Smooth muscle cell (in vitro differentiated cells): ENCODE data around the gene NUFIP1. TPM values are rescaled to one million over a fixed set of nuclear protein-coding genes. Genes with fewer than 3 reads are reported as not detected.
A peak's percentile ranks its signal among the peaks of the same experiment; 100 is the strongest.
"Not testable (repeated sequence)": the region's sequence is repeated elsewhere in the genome, so short reads cannot be mapped to it uniquely, and the experiment has no call there.

Experiments used
- DNase-seq: peaks from one replicate; lab custom pipeline; 2025; ENCODE audit not compliant: unreplicated experiment; lab: John Stamatoyannopoulos, UW
- H2AFZ ChIP-seq: fragments of 200-600 bp; sonication (generic); 2 replicates; pipeline ENCODE4 v1.6.0; 2016; ENCODE audit warnings: antibody characterized with exemption, low read depth, mild to moderate bottlenecking
- H3F3A ChIP-seq: fragments of 200-600 bp; sonication (generic); 2 replicates; pipeline ENCODE4 v1.6.0; 2017; ENCODE audit warnings: antibody characterized with exemption, low read depth
- H3K27ac ChIP-seq: fragments of 200-600 bp; sonication (generic); 2 replicates; pipeline ENCODE4 v1.5.1; 2016; ENCODE audit warnings: low read depth, mild to moderate bottlenecking
- H3K27me3 ChIP-seq: fragments of 200-600 bp; sonication (generic); 2 replicates; pipeline ENCODE4 v1.6.1; 2016; ENCODE audit warnings: low read depth, mild to moderate bottlenecking
- H3K36me3 ChIP-seq: fragments of 200-600 bp; sonication (generic); 2 replicates; pipeline ENCODE4 v1.5.1; 2016; ENCODE audit warnings: low read depth
- H3K4me1 ChIP-seq: fragments of 200-600 bp; sonication (generic); 2 replicates; pipeline ENCODE4 v1.5.1; 2016; ENCODE audit warnings: low read depth
- H3K4me2 ChIP-seq: fragments of 200-600 bp; sonication (generic); 2 replicates; pipeline ENCODE4 v1.6.0; 2016; ENCODE audit warnings: mild to moderate bottlenecking
- H3K4me3 ChIP-seq: fragments of 200-600 bp; sonication (generic); 2 replicates; pipeline ENCODE4 v1.5.1; 2016; ENCODE audit warnings: mild to moderate bottlenecking
- H3K79me2 ChIP-seq: fragments of 200-600 bp; sonication (generic); 2 replicates; pipeline ENCODE4 v1.6.0; 2016; ENCODE audit warnings: low read depth, mild to moderate bottlenecking
- H3K9ac ChIP-seq: fragments of 200-600 bp; sonication (generic); 2 replicates; pipeline ENCODE4 v1.6.0; 2016; ENCODE audit warnings: low read depth
- H3K9me3 ChIP-seq: fragments of 200-600 bp; sonication (generic); replicated peaks from 2 replicates; pipeline ENCODE4 v1.5.1; 2016; ENCODE audit warnings: low read depth
- H4K20me1 ChIP-seq: fragments of 200-600 bp; sonication (generic); 2 replicates; pipeline ENCODE4 v1.6.0; 2016; ENCODE audit warnings: low read depth
- CTCF ChIP-seq: fragments of 200-600 bp; sonication (generic); IDR thresholded peaks from 2 replicates; pipeline ENCODE4 v1.5.1; 2017; ENCODE audit warnings: borderline replicate concordance, mild to moderate bottlenecking, antibody characterized with exemption; ENCODE audit not compliant: insufficient read depth, poor library complexity, severe bottlenecking
- WGBS: methylation state at CpG from one replicate; pipeline ENCODE4 v1.1.7; 2016; ENCODE audit warnings: low lambda C conversion rate; 5-methylcytosine and 5-hydroxymethylcytosine counted together
- polyA plus RNA-seq: library from polyadenylated mRNA; unstranded; fragments of >200 nt; fragmentation: Nextera tagmentation; extraction: Ambion mirVana; gene quantifications from 2 replicates; pipeline ENCODE4 v1.2.1, GENCODE V29; 2016
- total RNA-seq: library from RNA; depleted of rRNA; stranded (reverse); fragments of >200 nt; gene quantifications from 2 replicates; pipeline ENCODE4 v1.2.3, GENCODE V29; 2014

NUFIP1 gene
- total and polyA plus RNA-seq, 2 experiments from 2014 or later = 3.8 to 4.5 TPM

GRCh38 chr13:44903574-44903985 lies 85.7 kb downstream of the NUFIP1 start:
- TF ChIP-seq CTCF = no peak

GRCh38 chr13:44902738-44903137 lies 86.5 kb downstream of the NUFIP1 start:
- TF ChIP-seq CTCF = no peak
- Histone ChIP-seq H3K27ac (peak overlapping the region; percentile 99), H3K9ac (peak overlapping the region; percentile 96), H3K4me3 (no peak overlapping the region), H2AFZ (no peak overlapping the region), H4K20me1 (no peaks in the 10 kb centered on the region), H3K36me3 (no peaks in the 10 kb centered on the region), H3K9me3 (no peaks in the 10 kb centered on the region), H3F3A (peaks cover 18% of the 10 kb centered on the region), H3K79me2 (no peaks in the 10 kb centered on the region), H3K27me3 (no peaks in the 10 kb centered on the region), H3K4me2 (no peak overlapping the region), H3K4me1 (peaks cover 23% of the 10 kb centered on the region)
- no peak for DNase-seq
- 95% methylated on average over 6 of the region's 6 CpGs for WGBS

More at GRCh38 chr13:44903574-44903985, 85.7 kb downstream of the NUFIP1 start:
- Histone ChIP-seq H3K36me3 (no peaks in the 10 kb centered on the region), H3K4me1 (peaks cover 23% of the 10 kb centered on the region), H3K9ac (peak overlapping the region; percentile 96), H3K4me3 (no peak overlapping the region), H4K20me1 (no peaks in the 10 kb centered on the region), H3K27ac (peak overlapping the region; percentile 99), H3K4me2 (peak overlapping the region; percentile 68), H2AFZ (no peak overlapping the region), H3K79me2 (no peaks in the 10 kb centered on the region), H3K27me3 (no peaks in the 10 kb centered on the region), H3K9me3 (no peaks in the 10 kb centered on the region), H3F3A (peaks cover 18% of the 10 kb centered on the region)
- 21% methylated on average over 4 of the region's 4 CpGs for WGBS
- peak; percentile 25 for DNase-seq

- no peak for TF ChIP-seq CTCF
- WGBS = 69% methylated on average over 2 of the region's 2 CpGs
Measured at GRCh38 chr13:44899967-44900366, 89.3 kb downstream of the NUFIP1 start.

GRCh38 chr13:44898308-44898707 lies 91.0 kb downstream of the NUFIP1 start:
- WGBS = 97% methylated on average over 2 of the region's 2 CpGs
- not testable (repeated sequence) for H3F3A ChIP-seq, H2AFZ ChIP-seq, H3K9ac ChIP-seq, H3K27ac ChIP-seq, H3K9me3 ChIP-seq, H3K79me2 ChIP-seq, H3K36me3 ChIP-seq, H3K4me2 ChIP-seq, H3K27me3 ChIP-seq, DNase-seq, H3K4me1 ChIP-seq, H3K4me3 ChIP-seq, H4K20me1 ChIP-seq

More at GRCh38 chr13:44899967-44900366, 89.3 kb downstream of the NUFIP1 start:
- H3K27ac ChIP-seq = no peak overlapping the region
- H4K20me1 ChIP-seq = no peaks in the 10 kb centered on the region
- H3K9ac ChIP-seq = no peak overlapping the region
- peaks cover 18% of the 10 kb centered on the region for H3F3A ChIP-seq
- no peak overlapping the region for H2AFZ ChIP-seq
- peaks cover 20% of the 10 kb centered on the region for H3K4me1 ChIP-seq
- no peaks in the 10 kb centered on the region for H3K79me2 ChIP-seq
- no peak overlapping the region for H3K4me2 ChIP-seq
- no peaks in the 10 kb centered on the region for H3K27me3 ChIP-seq
- no peaks in the 10 kb centered on the region for H3K9me3 ChIP-seq
- DNase-seq = no peak
- H3K36me3 ChIP-seq = no peaks in the 10 kb centered on the region
- no peak overlapping the region for H3K4me3 ChIP-seq
